Natural killer cell (primary cell): ENCODE results near the gene OPRD1. TPM values are rescaled to one million over a fixed set of nuclear protein-coding genes. Genes with fewer than 3 reads are reported as not detected.

Experiments used
- ATAC-seq, 3 donors: fragments of 150-1000 bp in 2 of 3; fragments of 200-7000 bp in 1 of 3; cut with Tn5 transposase; 1 replicate in 1 of 3; 2 replicates in 2 of 3; pipeline ENCODE4 v1.10.0; 2021; ENCODE audit warnings: mild to moderate bottlenecking in 2 of 3, moderate library complexity in 2 of 3
- DNase-seq, 2 donors: peaks; one replicate each; pipeline versions ENCODE4 v3.0.0 to v3.0.0-alpha.2; 2013 to 2021; ENCODE audit warnings: mixed read lengths in 1 of 2
- H3K27ac ChIP-seq: one replicate; pipeline ENCODE4 v1.5.1; 2013; ENCODE audit warnings: mild to moderate bottlenecking, low read length
- H3K27me3 ChIP-seq: one replicate; pipeline ENCODE4 v1.6.1; 2013; ENCODE audit warnings: low read length; ENCODE audit not compliant: control insufficient read depth, insufficient read depth
- H3K36me3 ChIP-seq: one replicate; pipeline ENCODE4 v1.6.1; 2013; ENCODE audit warnings: low read length; ENCODE audit not compliant: control insufficient read depth, insufficient read depth
- H3K4me1 ChIP-seq: one replicate; pipeline ENCODE4 v1.6.1; 2013; ENCODE audit warnings: low read length; ENCODE audit not compliant: control insufficient read depth, insufficient read depth
- H3K4me3 ChIP-seq: one replicate; pipeline ENCODE4 v1.5.1; 2013; ENCODE audit warnings: low read length
- H3K9me3 ChIP-seq: one replicate; pipeline ENCODE4 v1.6.1; 2013; ENCODE audit warnings: low read length; ENCODE audit not compliant: control insufficient read depth, insufficient read depth
- H3K27ac Mint-ChIP-seq, 2 donors: one replicate each; pipeline ENCODE4 v1.8.0; 2022; ENCODE audit warnings: mild to moderate bottlenecking in 2 of 2, mixed read lengths in 2 of 2, moderate library complexity in 1 of 2
- H3K27me3 Mint-ChIP-seq, 2 donors: one replicate each; pipeline ENCODE4 v1.8.0; 2022; ENCODE audit warnings: low read depth in 2 of 2, mixed read lengths in 2 of 2
- H3K36me3 Mint-ChIP-seq: one replicate; pipeline ENCODE4 v1.8.0; 2022; ENCODE audit warnings: mixed read lengths
- H3K4me1 Mint-ChIP-seq, 2 donors: one replicate each; pipeline ENCODE4 v1.8.0; 2022; ENCODE audit warnings: mixed read lengths in 2 of 2
- H3K4me3 Mint-ChIP-seq: one replicate; pipeline ENCODE4 v1.8.0; 2022; ENCODE audit warnings: mild to moderate bottlenecking, moderate library complexity, mixed read lengths
- H3K9me3 Mint-ChIP-seq, 2 donors: one replicate each; pipeline ENCODE4 v1.8.0; 2022; ENCODE audit warnings: mixed read lengths in 2 of 2
- CTCF ChIP-seq: fragments of 200-600 bp; IDR thresholded peaks from one replicate; pipeline ENCODE4 v1.8.0; 2022; ENCODE audit warnings: antibody characterized with exemption
- WGBS: methylation state at CpG from one replicate; pipeline ENCODE4 v1.1.7; 2013; ENCODE audit warnings: missing lambda C conversion rate; ENCODE audit not compliant: insufficient coverage; 5-methylcytosine and 5-hydroxymethylcytosine counted together
- intact Hi-C: fragments of 100-400 bp; cut with micrococcal nuclease; formaldehyde crosslinking; loops from one replicate; pipeline ENCODE4 v1.14.2; 2022
- total RNA-seq, 4 donors: library from RNA; stranded (reverse); fragments of 120-200 nt in 1 of 4; gene quantifications; one replicate each; pipeline versions ENCODE4 v1.2.3 to v1.2.4, GENCODE V29; 2013 to 2022

The OPRD1 gene
- total RNA-seq, 3 donors from 2014 or later (not counting 1 experiment from before 2014, with no cell fraction given): not detected

- no peaks in the 10 kb centered on the region for H3K9me3 ChIP-seq
- H3K27me3 Mint-ChIP-seq: no peaks in the 10 kb centered on the region
- H3K36me3 ChIP-seq: no peaks in the 10 kb centered on the region
- ATAC-seq (peak; percentile 68 to 84 (median 74)), DNase-seq (peak; percentile 93 to 94)
- H3K27ac Mint-ChIP-seq: peak overlapping the region; percentile 88 to 93
- TF ChIP-seq CTCF: no peak
- H3K4me3 Mint-ChIP-seq: peak overlapping the region; percentile 89
- H3K36me3 Mint-ChIP-seq: no peaks in the 10 kb centered on the region
- no peaks in the 10 kb centered on the region for H3K9me3 Mint-ChIP-seq
- H3K27ac ChIP-seq: peak overlapping the region; percentile 84
- under 1% methylated on average over 43 of the region's 43 CpGs for whole genome bisulfite sequencing
- peaks cover 41% of the 10 kb centered on the region for H3K4me1 ChIP-seq
- intact Hi-C loops: loop anchor here (1.0 to 5.0 kb wide), 2 partner anchors 40 to 295 kb away; partner anchors contain the start of gene SRSF4
- peak overlapping the region; percentile 97 for H3K4me3 ChIP-seq
- no peaks in the 10 kb centered on the region for H3K27me3 ChIP-seq
- H3K4me1 Mint-ChIP-seq: peaks cover 53 to 63% of the 10 kb centered on the region in 2 donors
Observed at GRCh38 chr1:28886731-28887418, 74.9 kb downstream of the OPRD1 start.

GRCh38 chr1:28887419-28887834, 75.5 kb downstream of the OPRD1 start:
- peak overlapping the region; percentile 97 for H3K4me3 ChIP-seq
- Mint-ChIP-seq H3K36me3 (no peaks in the 10 kb centered on the region), H3K27me3 (no peaks in the 10 kb centered on the region), H3K9me3 (no peaks in the 10 kb centered on the region), H3K4me3 (peak overlapping the region; percentile 95), H3K27ac (peak overlapping the region; percentile 89 to 93), H3K4me1 (peaks cover 48 to 58% of the 10 kb centered on the region in 2 donors)
- no peak for TF ChIP-seq CTCF
- H3K27ac ChIP-seq: peak overlapping the region; percentile 84
- WGBS: under 1% methylated on average over 41 of the region's 41 CpGs
- peaks cover 37% of the 10 kb centered on the region for H3K4me1 ChIP-seq
- no peaks in the 10 kb centered on the region for H3K36me3 ChIP-seq
- no peaks in the 10 kb centered on the region for H3K9me3 ChIP-seq
- DNase-seq: peak; percentile 72 to 81
- intact Hi-C loops: loop anchor here (1.0 to 5.0 kb wide), 2 partner anchors 40 to 295 kb away; partner anchors contain the start of gene SRSF4
- no peaks in the 10 kb centered on the region for H3K27me3 ChIP-seq
- peak; percentile 43 to 72 (median 59) for ATAC-seq

DNA sequence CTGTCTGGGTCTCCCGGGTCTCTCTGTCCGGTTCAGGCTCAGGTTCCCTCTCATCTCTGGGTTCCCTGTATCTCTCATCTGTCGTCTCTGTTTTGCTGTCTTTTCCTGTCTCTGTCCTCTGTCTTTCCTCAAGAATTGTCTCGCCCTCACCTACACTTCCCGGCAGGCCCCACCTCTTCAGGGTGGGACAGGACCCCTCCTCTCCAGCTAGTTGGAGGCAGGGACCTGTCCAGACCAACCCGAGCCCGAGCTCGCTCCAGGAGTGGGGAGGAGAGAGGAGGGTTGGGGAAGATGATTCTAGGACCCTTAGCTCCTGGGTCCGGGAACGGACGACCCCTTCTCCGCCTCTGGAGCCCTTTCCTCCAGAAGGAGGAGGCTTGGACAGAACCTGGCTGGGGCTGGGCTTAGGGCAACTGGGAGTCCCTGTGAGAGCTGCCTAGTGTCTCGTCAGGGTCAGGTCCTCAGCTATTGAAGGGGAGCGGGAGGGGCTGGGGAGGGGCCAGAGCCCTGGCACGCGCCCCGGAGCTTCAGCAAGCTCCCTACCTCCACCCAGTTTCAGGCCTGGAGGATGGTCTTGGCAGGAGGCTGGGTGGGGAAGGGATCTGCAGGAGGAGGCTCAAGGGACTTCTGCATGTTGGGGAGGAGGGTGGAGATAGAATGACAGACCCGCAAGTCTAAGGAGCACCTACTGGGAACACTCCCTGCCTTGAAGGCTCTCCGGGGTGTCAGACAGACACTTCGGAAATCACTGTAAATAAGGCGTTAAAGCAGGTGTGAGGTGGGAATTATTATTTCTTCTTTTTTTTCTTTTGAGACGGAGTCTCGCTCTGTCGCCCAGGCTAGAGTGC, 76.1 kb downstream of the OPRD1 start:
- H3K9me3 ChIP-seq: no peaks in the 10 kb centered on the region
- ATAC-seq: no peak
- intact Hi-C loops: loop anchor here (1.0 to 5.0 kb wide), 2 partner anchors 39 to 294 kb away; partner anchors contain the start of gene SRSF4
- H3K9me3 Mint-ChIP-seq: no peaks in the 10 kb centered on the region
- H3K4me3 ChIP-seq: peak overlapping the region; percentile 29
- peak overlapping the region; percentile 89 to 93 for H3K27ac Mint-ChIP-seq
- TF ChIP-seq CTCF: no peak
- no peaks in the 10 kb centered on the region for H3K36me3 Mint-ChIP-seq
- peak overlapping the region; percentile 95 for H3K4me3 Mint-ChIP-seq
- H3K27me3 Mint-ChIP-seq: no peaks in the 10 kb centered on the region
- peak overlapping the region; percentile 65 for H3K27ac ChIP-seq
- H3K27me3 ChIP-seq: no peaks in the 10 kb centered on the region
- H3K4me1 ChIP-seq: peaks cover 37% of the 10 kb centered on the region
- WGBS: 54% methylated on average over 22 of the region's 24 CpGs
- H3K36me3 ChIP-seq: no peaks in the 10 kb centered on the region
- DNase-seq: peak in 1 of 2 donors; percentile 26
- H3K4me1 Mint-ChIP-seq: peaks cover 48 to 58% of the 10 kb centered on the region in 2 donors
